IMR-90 (cell line): ENCODE measurements around the gene EGFR. TPM values are rescaled to one million over a fixed set of nuclear protein-coding genes. Genes with fewer than 3 reads are reported as not detected.

Source experiments
- ATAC-seq: fragments of 200-7000 bp; cut with Tn5 transposase; 2 replicates; pipeline ENCODE4 v1.9.1; 2020; ENCODE audit warnings: low read depth, mild to moderate bottlenecking, moderate library complexity
- BruUV-seq: library from RNA; stranded (reverse); fragments of 400-500 nt; replicated peaks from 2 replicates; lab custom pipeline; 2021; lab: Mats Ljungman, UMichigan
- CTCF ChIA-PET: fragments of 300-600 bp; formaldehyde crosslinking; extraction: SDS; loops from one replicate; lab custom pipeline; 2021; ENCODE audit warnings: antibody characterized with exemption; lab: Yijun Ruan, JAX
- POLR2A ChIA-PET: fragments of 300-600 bp; sonication (Branson Sonifier 250); formaldehyde crosslinking; loops from one replicate; lab custom pipeline; 2022; ENCODE audit warnings: antibody characterized with exemption; ENCODE audit not compliant: unreplicated experiment; lab: Charles Lee
- DNase-seq: peaks from one replicate; pipeline ENCODE4 v3.0.0; 2013
- H2AFZ ChIP-seq: replicated peaks from 2 replicates; pipeline ENCODE3; 2013; ENCODE audit warnings: low read length, mild to moderate bottlenecking; ENCODE audit not compliant: poor library complexity
- H2AK5ac ChIP-seq: 2 replicates; pipeline ENCODE4 v1.6.1; 2013; ENCODE audit warnings: low read depth, low read length, inconsistent platforms
- H2AK9ac ChIP-seq: replicated peaks from 2 replicates; pipeline ENCODE3; 2013; ENCODE audit warnings: mild to moderate bottlenecking, low read depth, low read length, moderate library complexity; ENCODE audit not compliant: poor library complexity
- H2BK120ac ChIP-seq: 2 replicates; pipeline ENCODE4 v1.6.1; 2013; ENCODE audit warnings: low read depth, low read length, inconsistent platforms
- H2BK15ac ChIP-seq: 3 replicates; pipeline ENCODE4 v1.6.1; 2013; ENCODE audit warnings: low read depth, low read length, inconsistent platforms
- H2BK20ac ChIP-seq: 2 replicates; pipeline ENCODE4 v1.6.1; 2013; ENCODE audit warnings: low read depth, mild to moderate bottlenecking, inconsistent platforms, low read length, moderate library complexity
- H2BK5ac ChIP-seq: 2 replicates; pipeline ENCODE4 v1.6.1; 2013; ENCODE audit warnings: mild to moderate bottlenecking, low read depth, low read length, inconsistent platforms; ENCODE audit not compliant: poor library complexity, severe bottlenecking
- H3K14ac ChIP-seq: replicated peaks from 2 replicates; pipeline ENCODE4 v1.6.1; 2013; ENCODE audit warnings: low read depth, low read length, inconsistent platforms
- H3K18ac ChIP-seq: 2 replicates; pipeline ENCODE4 v1.6.1; 2013; ENCODE audit warnings: low read depth, low read length, control low read depth
- H3K23ac ChIP-seq: 2 replicates; pipeline ENCODE4 v1.6.1; 2013; ENCODE audit warnings: low read depth, low read length, inconsistent platforms
- H3K27ac ChIP-seq: 2 replicates; pipeline ENCODE4 v1.5.1; 2013; ENCODE audit warnings: mild to moderate bottlenecking, control low read depth, low read length; ENCODE audit not compliant: insufficient read depth
- H3K27me3 ChIP-seq: 2 replicates; pipeline ENCODE4 v1.6.1; 2013; ENCODE audit warnings: low read length; ENCODE audit not compliant: control insufficient read depth, insufficient read depth
- H3K36me3 ChIP-seq: 2 replicates; pipeline ENCODE4 v1.6.1; 2013; ENCODE audit warnings: low read length, mixed read lengths; ENCODE audit not compliant: control insufficient read depth, insufficient read depth
- H3K4ac ChIP-seq: 2 replicates; pipeline ENCODE4 v1.6.1; 2013; ENCODE audit warnings: low read depth, low read length, inconsistent platforms
- H3K4me1 ChIP-seq: 2 replicates; pipeline ENCODE4 v1.6.1; 2013; ENCODE audit warnings: low read length, mixed read lengths; ENCODE audit not compliant: control insufficient read depth, insufficient read depth
- H3K4me2 ChIP-seq: 2 replicates; pipeline ENCODE4 v1.6.1; 2013; ENCODE audit warnings: low read depth, mild to moderate bottlenecking, control low read depth, low read length, moderate library complexity
- H3K4me3 ChIP-seq: 2 replicates; pipeline ENCODE4 v1.5.1; 2013; ENCODE audit warnings: low read depth, mild to moderate bottlenecking, control low read depth, low read length, moderate library complexity; ENCODE audit not compliant: insufficient read depth
- H3K56ac ChIP-seq: 2 replicates; pipeline ENCODE4 v1.6.1; 2013; ENCODE audit warnings: low read length, inconsistent platforms; ENCODE audit not compliant: insufficient read depth; ENCODE audit errors: extremely low read depth
- H3K79me1 ChIP-seq, 2 experiments: 2 replicates each; pipeline ENCODE4 v1.6.1; 2013; ENCODE audit warnings: low read length in 2 of 2, inconsistent platforms in 1 of 2, low read depth in 1 of 2
- H3K9ac ChIP-seq: 2 replicates; pipeline ENCODE4 v1.6.1; 2013; ENCODE audit warnings: low read depth, low read length, control low read depth
- H3K9me1 ChIP-seq: 2 replicates; pipeline ENCODE4 v1.6.1; 2013; ENCODE audit warnings: low read length, inconsistent platforms; ENCODE audit not compliant: insufficient read depth
- H3K9me3 ChIP-seq: 2 replicates; pipeline ENCODE4 v1.6.1; 2013; ENCODE audit warnings: low read length; ENCODE audit not compliant: control insufficient read depth, insufficient read depth
- H4K20me1 ChIP-seq: 2 replicates; pipeline ENCODE4 v1.6.1; 2013; ENCODE audit warnings: low read length, inconsistent platforms; ENCODE audit not compliant: insufficient read depth
- H4K5ac ChIP-seq: 2 replicates; pipeline ENCODE4 v1.6.1; 2013; ENCODE audit warnings: mild to moderate bottlenecking, low read depth, low read length, control low read depth
- H4K8ac ChIP-seq, 2 experiments: 2 replicates each; pipeline ENCODE4 v1.6.1; 2013; ENCODE audit warnings: low read depth in 2 of 2, low read length in 2 of 2, control low read depth in 1 of 2, inconsistent platforms in 1 of 2
- H4K91ac ChIP-seq: 2 replicates; pipeline ENCODE4 v1.6.1; 2013; ENCODE audit warnings: low read depth, low read length, inconsistent platforms; ENCODE audit not compliant: insufficient read depth
- BHLHE40 ChIP-seq: fragments of 150-350 bp; IDR thresholded peaks from 2 replicates; pipeline ENCODE4 v1.6.1; 2016; ENCODE audit warnings: mild to moderate bottlenecking, low read depth, low read length
- CEBPB ChIP-seq: IDR thresholded peaks from 2 replicates; pipeline ENCODE4 v1.6.1; 2012; ENCODE audit warnings: low read depth, low read length, improper control_type of control experiment
- CHD1 ChIP-seq: IDR thresholded peaks from 2 replicates; pipeline ENCODE4 v1.6.1; 2012; ENCODE audit warnings: low read depth, low read length, improper control_type of control experiment
- CTCF ChIP-seq: conservative IDR thresholded peaks from 2 replicates; pipeline ENCODE4 v1.5.1; 2012; ENCODE audit warnings: mild to moderate bottlenecking, low read depth, low read length, improper control_type of control experiment
- ELK1 ChIP-seq: fragments of 150-350 bp; IDR thresholded peaks from 2 replicates; pipeline ENCODE4 v1.6.1; 2016; ENCODE audit warnings: low read depth, mild to moderate bottlenecking, low read length, moderate library complexity, borderline replicate concordance
- FOS ChIP-seq: fragments of 150-350 bp; IDR thresholded peaks from 2 replicates; pipeline ENCODE4 v1.6.1; 2016; ENCODE audit warnings: low read depth, low read length
- MAFK ChIP-seq: IDR thresholded peaks from 2 replicates; pipeline ENCODE4 v1.6.1; 2012; ENCODE audit warnings: low read depth, low read length, improper control_type of control experiment
- MAZ ChIP-seq: IDR thresholded peaks from 2 replicates; pipeline ENCODE4 v1.6.1; 2012; ENCODE audit warnings: low read depth, mild to moderate bottlenecking, low read length, improper control_type of control experiment, moderate library complexity, borderline replicate concordance
- MXI1 ChIP-seq: IDR thresholded peaks from 2 replicates; pipeline ENCODE4 v1.6.1; 2012; ENCODE audit warnings: low read depth, mild to moderate bottlenecking, low read length, moderate library complexity, borderline replicate concordance
- POLR2A ChIP-seq: IDR thresholded peaks from 2 replicates; pipeline ENCODE4 v1.6.1; 2012; ENCODE audit warnings: mild to moderate bottlenecking, low read depth, low read length
- RAD21 ChIP-seq: IDR thresholded peaks from 2 replicates; pipeline ENCODE4 v1.6.1; 2012; ENCODE audit warnings: low read length, improper control_type of control experiment
- RCOR1 ChIP-seq: IDR thresholded peaks from 2 replicates; pipeline ENCODE4 v1.6.1; 2012; ENCODE audit warnings: mild to moderate bottlenecking, low read length, improper control_type of control experiment; ENCODE audit not compliant: insufficient replicate concordance
- RFX5 ChIP-seq: IDR thresholded peaks from 2 replicates; pipeline ENCODE4 v1.8.0; 2012; ENCODE audit warnings: low read depth, mild to moderate bottlenecking, low read length, moderate library complexity
- SMC3 ChIP-seq: fragments of 150-350 bp; IDR thresholded peaks from 2 replicates; pipeline ENCODE4 v1.6.1; 2016; ENCODE audit warnings: low read depth, mild to moderate bottlenecking, antibody characterized with exemption, low read length, moderate library complexity
- USF2 ChIP-seq: fragments of 150-350 bp; IDR thresholded peaks from 2 replicates; pipeline ENCODE4 v1.6.1; 2017; ENCODE audit warnings: mild to moderate bottlenecking, antibody characterized with exemption, low read length, low read depth
- WGBS, 2 experiments: methylation state at CpG; one replicate each; pipeline versions ENCODE4 v1.1.5 to v1.1.7; 2013; ENCODE audit warnings: missing lambda C conversion rate in 2 of 2; ENCODE audit not compliant: insufficient read length in 1 of 2; ENCODE audit errors: extremely low coverage in 2 of 2; 5-methylcytosine and 5-hydroxymethylcytosine counted together
- dilution Hi-C: fragments of 300-500 bp; cut with HindIII; formaldehyde crosslinking; loops from one replicate; pipeline ENCODE4 v1.14.3; 2018; ENCODE audit warnings: low sequenced_read_pairs; ENCODE audit not compliant: unreplicated experiment
- in situ Hi-C: fragments of 300-500 bp; cut with MboI; formaldehyde crosslinking; loops from 3 replicates; pipeline ENCODE4 v1.14.3; 2019; ENCODE audit warnings: low sequenced_read_pairs, inconsistent platforms, mixed read lengths
- intact Hi-C: fragments of 100-400 bp; cut with micrococcal nuclease; formaldehyde crosslinking; loops from 2 replicates; pipeline ENCODE4 v1.10.0; 2022
- polyA plus RNA-seq, 3 experiments: library from polyadenylated mRNA; depleted of rRNA; stranded (reverse); fragments of >200 nt; gene quantifications; 2 replicates each; pipeline ENCODE4 v1.2.3, GENCODE V29; 2012; ENCODE audit warnings: low replicate concordance in 1 of 3
- total RNA-seq: library from RNA; depleted of rRNA; stranded (reverse); fragments of >200 nt; gene quantifications from 2 replicates; pipeline ENCODE4 v1.2.3, GENCODE V29; 2012

Gene EGFR
- total and polyA plus RNA-seq, 2 of the 4 experiments (the other 2 are of a cell fraction) = 36.9 to 60.4 TPM

- Histone ChIP-seq H3K18ac (no peak overlapping the region), H3K27me3 (peaks cover 14% of the 10 kb centered on the region), H2AK5ac (no peak overlapping the region), H2BK5ac (no peak overlapping the region), H3K4ac (no peak overlapping the region), H4K8ac (no peak overlapping the region), H2AFZ (no peak overlapping the region), H3K14ac (no peak overlapping the region), H3K4me3 (no peak overlapping the region), H3K4me1 (no peaks in the 10 kb centered on the region), H4K91ac (no peak overlapping the region), H2BK20ac (no peak overlapping the region), H3K79me1 (no peaks in the 10 kb centered on the region), H3K23ac (no peak overlapping the region), H4K20me1 (no peaks in the 10 kb centered on the region), H2BK120ac (no peak overlapping the region), H2BK15ac (no peak overlapping the region), H3K56ac (no peak overlapping the region), H3K4me2 (no peak overlapping the region), H4K5ac (no peak overlapping the region), H3K36me3 (no peaks in the 10 kb centered on the region), H3K9me3 (peaks cover 6% of the 10 kb centered on the region), H3K27ac (no peak overlapping the region), H3K9me1 (no peaks in the 10 kb centered on the region), H2AK9ac (no peak overlapping the region), H3K9ac (no peak overlapping the region)
- DNase-seq = no peak
- dilution Hi-C loops (no loop called here), in situ Hi-C loops (no loop called here), intact Hi-C loops (no loop called here)
- ChIA-PET POLR2A (no interaction called here), CTCF (no interaction called here)
- ATAC-seq = no peak
- BruUV-seq = no TSS peak
- WGBS, 2 experiments = 87% methylated on average over 3 of the region's 14 CpGs; no CpG with 5 or more reads in 1 of the 2 experiments
- TF ChIP-seq ELK1 = no peak
- no peak for TF ChIP-seq MXI1
- TF ChIP-seq MAFK = no peak
- no peak for TF ChIP-seq CEBPB
- TF ChIP-seq POLR2A = no peak
- no peak for TF ChIP-seq CTCF
- TF ChIP-seq SMC3 = no peak
- TF ChIP-seq RFX5 = no peak
- no peak for TF ChIP-seq RCOR1
- no peak for TF ChIP-seq USF2
- no peak for TF ChIP-seq FOS
- TF ChIP-seq MAZ = no peak
- TF ChIP-seq BHLHE40 = no peak
- TF ChIP-seq RAD21 = no peak
- TF ChIP-seq CHD1 = no peak
These were observed 216.3 kb downstream of the EGFR start for GRCh38 chr7:55235115-55235514.
